Measurements from ENCODE around the gene JAKMIP1. TPM values are rescaled to one million over a fixed set of nuclear protein-coding genes. Genes with fewer than 3 reads are reported as not detected.
"Not testable (repeated sequence)": the region's sequence is repeated elsewhere in the genome, so short reads cannot be mapped to it uniquely, and the experiment has no call there.

Gene JAKMIP1
- total RNA-seq, 4 donors from 2014 or later: 0.26 to 0.48 TPM; not detected in 2

GRCh38 chr4:5996641-5997040 lies 203.7 kb downstream of the JAKMIP1 start:
- H3K4me3 ChIP-seq: no peak overlapping the region
- intact Hi-C loops (cut with DNase I; ENCODE audit: low total_unique reads): no loop called here
- H3K27ac ChIP-seq: no peak overlapping the region
- TF ChIP-seq POLR2A (IDR thresholded peaks at IDR 0.05): no peak
- TF ChIP-seq CTCF (IDR thresholded peaks at IDR 0.05): no peak
- H3K27me3 ChIP-seq: no peaks in the 10 kb centered on the region
- no peaks in the 10 kb centered on the region for H3K9me3 ChIP-seq
- H3K36me3 ChIP-seq: no peaks in the 10 kb centered on the region
- no peak for DNase-seq
- no peaks in the 10 kb centered on the region for H3K4me1 ChIP-seq

GRCh38 chr4:5995901-5996623 lies 204.3 kb downstream of the JAKMIP1 start:
- no peaks in the 10 kb centered on the region for H3K4me1 ChIP-seq
- H3K27ac ChIP-seq: no peak overlapping the region
- no peaks in the 10 kb centered on the region for H3K9me3 ChIP-seq
- intact Hi-C loops (cut with DNase I; ENCODE audit: low total_unique reads): no loop called here
- H3K36me3 ChIP-seq: no peaks in the 10 kb centered on the region
- no peaks in the 10 kb centered on the region for H3K27me3 ChIP-seq
- no peak overlapping the region for H3K4me3 ChIP-seq
- no peak for DNase-seq
- no peak for TF ChIP-seq POLR2A (IDR thresholded peaks at IDR 0.05)
- TF ChIP-seq CTCF (IDR thresholded peaks at IDR 0.05): no peak

GRCh38 chr4:5993876-5994811 lies 206.2 kb downstream of the JAKMIP1 start:
- intact Hi-C loops (cut with DNase I; ENCODE audit: low total_unique reads): no loop called here
- Histone ChIP-seq H3K4me3 (no peak overlapping the region), H3K27me3 (no peaks in the 10 kb centered on the region), H3K27ac (no peak overlapping the region), H3K4me1 (no peaks in the 10 kb centered on the region), H3K9me3 (no peaks in the 10 kb centered on the region), H3K36me3 (no peaks in the 10 kb centered on the region)
- no peak for TF ChIP-seq POLR2A (IDR thresholded peaks at IDR 0.05)
- TF ChIP-seq CTCF (IDR thresholded peaks at IDR 0.05): no peak
- DNase-seq: no peak

- H3K36me3 ChIP-seq; H3K4me3 ChIP-seq; H3K27me3 ChIP-seq; H3K4me1 ChIP-seq; H3K27ac ChIP-seq; intact Hi-C loops (cut with DNase I; ENCODE audit: low total_unique reads); H3K9me3 ChIP-seq; DNase-seq: not testable (repeated sequence)
These were observed 207.0 kb downstream of the JAKMIP1 start for GRCh38 chr4:5993346-5993745.

- intact Hi-C loops (cut with DNase I; ENCODE audit: low total_unique reads): no loop called here
- Histone ChIP-seq H3K27ac (no peak overlapping the region), H3K27me3 (no peaks in the 10 kb centered on the region), H3K4me1 (no peaks in the 10 kb centered on the region), H3K36me3 (no peaks in the 10 kb centered on the region), H3K9me3 (no peaks in the 10 kb centered on the region), H3K4me3 (no peak overlapping the region)
- DNase-seq: no peak
- TF ChIP-seq POLR2A (IDR thresholded peaks at IDR 0.05): no peak
- TF ChIP-seq CTCF (IDR thresholded peaks at IDR 0.05): no peak
These were observed 207.5 kb downstream of the JAKMIP1 start for GRCh38 chr4:5992828-5993321.
